Right cardiac atrium (tissue), 5 donors: ENCODE data around the gene DOCK2. TPM values are rescaled to one million over a fixed set of nuclear protein-coding genes. Genes with fewer than 3 reads are reported as not detected.

Experiments
- ATAC-seq, 2 donors: fragments of 200-7000 bp; cut with Tn5 transposase; one replicate each; pipeline versions ENCODE4 v1.8.0 to v1.9.1; 2020; ENCODE audit warnings: moderate library complexity in 2 of 2, mild to moderate bottlenecking in 1 of 2
- DNase-seq, 3 donors: peaks; one replicate each; pipeline ENCODE4 v3.0.0-alpha.2; 2020
- H3K27ac ChIP-seq: one replicate; pipeline ENCODE4 v1.5.1; 2013; ENCODE audit warnings: mild to moderate bottlenecking, low read length, control low read depth, moderate library complexity
- H3K27me3 ChIP-seq: one replicate; pipeline ENCODE4 v1.6.1; 2013; ENCODE audit not compliant: control insufficient read depth, insufficient read depth
- H3K4me1 ChIP-seq: one replicate; pipeline ENCODE4 v1.6.1; 2013; ENCODE audit warnings: low read length; ENCODE audit not compliant: control insufficient read depth, insufficient read depth
- H3K4me3 ChIP-seq: one replicate; pipeline ENCODE4 v1.5.1; 2013; ENCODE audit warnings: low read length, control low read depth
- H3K9me3 ChIP-seq: one replicate; pipeline ENCODE4 v1.6.1; 2013; ENCODE audit warnings: low read length; ENCODE audit not compliant: control insufficient read depth
- WGBS: extraction: QIAGEN DNeasy Blood & Tissue Kit; methylation state at CpG from one replicate; pipeline ENCODE4 v1.1.7; 2013; 5-methylcytosine and 5-hydroxymethylcytosine counted together
- intact Hi-C, 4 donors: fragments of 100-400 bp; cut with DNase I; formaldehyde crosslinking; loops; one replicate each; pipeline versions ENCODE4 v1.11.0 to v1.14.0; 2022 to 2023
- polyA plus RNA-seq: library from polyadenylated mRNA; stranded (reverse); fragments of 200-250 nt; gene quantifications from one replicate; pipeline ENCODE4 v1.2.3, GENCODE V29; 2013
- total RNA-seq, 4 donors: library from RNA; stranded (reverse); fragmentation: NEBNext Ultra II Directional; extraction: Animal tissue kit (Norgen Biotek cat#: 25700); gene quantifications; one replicate each; pipeline ENCODE4 v1.2.1, GENCODE V29; 2021
- donor health status: healthy with polysubstance abuse.
- donor health status: DM: no; HTN: yes; CAD: no.
- donor health status: DM: no; HTN: no; CAD: no.
- donor health status: DM: no; HTN: yes; CAD: no; lungs with severe emphysema.
- donor health status: DM: yes; HTN: yes; CAD: no.

DOCK2 gene
- total and polyA plus RNA-seq, 5 donors: 1.00 to 14.2 (median 9.6) TPM

DNA sequence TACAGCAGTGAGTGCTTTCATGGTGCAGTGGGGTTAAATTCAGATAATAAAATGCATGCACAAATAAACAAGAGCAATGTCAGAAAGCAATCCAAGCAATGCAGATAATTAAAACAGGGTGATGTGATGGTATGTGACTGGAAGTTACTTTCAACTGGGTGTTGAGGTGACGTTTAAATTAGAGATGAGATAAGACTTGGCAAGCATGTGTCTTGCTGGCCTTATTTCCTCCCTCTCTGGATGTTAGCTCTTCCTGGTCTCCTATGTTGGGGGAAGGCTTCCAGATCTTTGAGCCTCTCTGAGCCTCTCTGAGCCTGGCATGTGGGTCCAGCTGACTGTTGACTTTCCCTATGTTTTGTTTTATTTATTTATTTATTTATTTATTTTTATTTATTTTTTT lies 54.4 kb downstream of the DOCK2 start:
- no peak overlapping the region for H3K4me3 ChIP-seq
- H3K27ac ChIP-seq: no peak overlapping the region
- intact Hi-C loops: loop anchor here in 1 of 4 donors (10.0 kb wide), 1 partner anchor 383 kb away; no protein-coding TSS in a partner anchor
- H3K9me3 ChIP-seq: no peaks in the 10 kb centered on the region
- 22% methylated on average over 1 of the region's 1 CpG for WGBS
- H3K27me3 ChIP-seq: no peaks in the 10 kb centered on the region
- H3K4me1 ChIP-seq: no peaks in the 10 kb centered on the region
- DNase-seq (no peak), ATAC-seq (peak in 1 of 2 donors; percentile 58)

DNA sequence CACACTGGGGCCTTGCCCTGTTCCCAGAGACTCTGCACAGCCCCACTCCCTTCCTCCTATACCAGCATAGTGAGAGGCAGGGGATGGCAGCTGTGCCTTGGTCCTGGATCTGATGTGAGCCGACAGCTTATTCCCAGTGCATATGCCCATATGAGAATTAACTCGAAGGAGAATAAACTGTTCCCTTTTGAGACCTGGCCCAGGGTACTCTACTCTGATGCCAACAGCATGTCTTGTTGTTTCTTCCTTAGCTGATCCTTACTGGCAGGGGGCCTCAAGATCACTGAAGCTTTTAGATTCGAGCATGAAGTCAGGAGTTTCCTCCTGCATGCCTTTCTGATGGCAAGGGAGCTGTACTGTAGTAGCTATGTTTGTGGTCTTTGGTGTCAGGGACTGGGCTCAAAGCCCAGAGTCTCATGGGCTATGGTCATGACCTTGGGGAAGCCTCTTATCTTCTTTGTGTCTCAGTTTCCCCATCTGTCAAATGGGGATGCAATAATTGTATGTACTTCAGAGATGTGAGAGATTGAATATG lies 57.1 kb downstream of the DOCK2 start:
- DNase-seq (no peak), ATAC-seq (no peak)
- Histone ChIP-seq H3K4me3 (no peak overlapping the region), H3K27ac (no peak overlapping the region), H3K9me3 (no peaks in the 10 kb centered on the region), H3K27me3 (no peaks in the 10 kb centered on the region), H3K4me1 (no peaks in the 10 kb centered on the region)
- 84% methylated on average over 3 of the region's 3 CpGs for WGBS
- intact Hi-C loops: loop anchor here in 1 of 4 donors (10.0 kb wide), 1 partner anchor 381 kb away; no protein-coding TSS in a partner anchor

DNA sequence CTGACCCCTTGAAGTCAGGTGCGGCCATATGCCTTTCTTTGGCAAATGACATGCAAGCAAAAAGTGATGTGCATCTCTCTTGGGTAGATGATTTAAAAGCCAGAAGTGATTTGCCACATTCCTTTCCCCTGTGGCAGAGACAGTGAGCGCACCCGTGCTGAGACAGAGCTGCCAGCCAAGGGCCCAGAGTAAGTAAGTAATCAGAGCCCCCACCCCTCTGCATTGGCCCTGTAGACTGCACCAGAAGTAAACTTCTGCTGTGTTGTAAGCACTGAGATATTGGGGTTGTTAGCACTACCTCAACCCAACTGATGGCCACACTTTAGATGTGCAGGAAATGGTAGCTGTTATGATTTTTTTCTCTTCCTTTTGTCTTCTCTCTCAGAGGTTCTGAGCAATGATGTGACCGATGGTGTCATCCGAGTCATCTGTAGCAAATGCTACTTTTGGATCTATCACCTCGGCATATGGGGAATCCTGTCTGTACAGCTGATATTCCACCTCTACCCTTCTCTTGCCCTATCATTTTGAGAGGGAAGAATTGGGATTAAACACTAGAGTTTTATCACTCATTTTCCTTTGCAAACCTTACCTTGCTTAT lies 58.0 kb downstream of the DOCK2 start:
- intact Hi-C loops: loop anchor here in 1 of 4 donors (10.0 kb wide), 1 partner anchor 380 kb away; no protein-coding TSS in a partner anchor
- no peak overlapping the region for H3K27ac ChIP-seq
- no peak for DNase-seq
- no peaks in the 10 kb centered on the region for H3K27me3 ChIP-seq
- no peaks in the 10 kb centered on the region for H3K4me1 ChIP-seq
- H3K4me3 ChIP-seq: no peak overlapping the region
- WGBS: 87% methylated on average over 6 of the region's 6 CpGs
- H3K9me3 ChIP-seq: no peaks in the 10 kb centered on the region
- no peak for ATAC-seq

DNA sequence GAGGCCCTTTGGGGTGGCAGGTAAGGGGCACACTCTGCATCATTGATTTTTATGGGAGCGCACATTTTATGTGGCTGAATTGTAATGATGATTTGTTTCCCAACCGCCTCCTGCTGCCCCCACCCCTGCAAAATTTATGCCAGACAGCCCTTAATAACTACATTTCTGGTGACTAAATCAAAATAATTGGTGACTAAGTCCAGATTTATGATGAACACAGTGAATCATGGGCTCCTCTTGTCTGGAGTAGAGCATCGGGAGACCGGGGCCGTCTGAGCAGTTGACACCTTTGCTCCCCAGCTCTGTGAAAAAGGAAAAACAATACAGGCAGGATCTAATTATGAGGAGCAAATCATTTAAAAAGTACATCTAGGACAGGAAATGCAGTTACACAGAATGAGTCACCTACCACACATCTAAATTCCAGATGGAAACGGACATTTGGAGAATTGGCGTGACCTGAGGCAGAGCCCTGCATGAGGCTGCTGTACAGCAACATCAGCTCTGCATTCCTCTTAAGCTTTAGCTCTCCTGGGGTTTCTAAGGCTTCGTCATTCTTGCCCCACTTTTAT lies 58.9 kb downstream of the DOCK2 start:
- Histone ChIP-seq H3K27ac (no peak overlapping the region), H3K9me3 (no peaks in the 10 kb centered on the region), H3K27me3 (no peaks in the 10 kb centered on the region), H3K4me3 (no peak overlapping the region), H3K4me1 (no peaks in the 10 kb centered on the region)
- ATAC-seq: no peak
- intact Hi-C loops: loop anchor here in 1 of 4 donors (10.0 kb wide), 1 partner anchor 379 kb away; no protein-coding TSS in a partner anchor
- no peak for DNase-seq
- 58% methylated on average over 8 of the region's 8 CpGs for WGBS

DNA sequence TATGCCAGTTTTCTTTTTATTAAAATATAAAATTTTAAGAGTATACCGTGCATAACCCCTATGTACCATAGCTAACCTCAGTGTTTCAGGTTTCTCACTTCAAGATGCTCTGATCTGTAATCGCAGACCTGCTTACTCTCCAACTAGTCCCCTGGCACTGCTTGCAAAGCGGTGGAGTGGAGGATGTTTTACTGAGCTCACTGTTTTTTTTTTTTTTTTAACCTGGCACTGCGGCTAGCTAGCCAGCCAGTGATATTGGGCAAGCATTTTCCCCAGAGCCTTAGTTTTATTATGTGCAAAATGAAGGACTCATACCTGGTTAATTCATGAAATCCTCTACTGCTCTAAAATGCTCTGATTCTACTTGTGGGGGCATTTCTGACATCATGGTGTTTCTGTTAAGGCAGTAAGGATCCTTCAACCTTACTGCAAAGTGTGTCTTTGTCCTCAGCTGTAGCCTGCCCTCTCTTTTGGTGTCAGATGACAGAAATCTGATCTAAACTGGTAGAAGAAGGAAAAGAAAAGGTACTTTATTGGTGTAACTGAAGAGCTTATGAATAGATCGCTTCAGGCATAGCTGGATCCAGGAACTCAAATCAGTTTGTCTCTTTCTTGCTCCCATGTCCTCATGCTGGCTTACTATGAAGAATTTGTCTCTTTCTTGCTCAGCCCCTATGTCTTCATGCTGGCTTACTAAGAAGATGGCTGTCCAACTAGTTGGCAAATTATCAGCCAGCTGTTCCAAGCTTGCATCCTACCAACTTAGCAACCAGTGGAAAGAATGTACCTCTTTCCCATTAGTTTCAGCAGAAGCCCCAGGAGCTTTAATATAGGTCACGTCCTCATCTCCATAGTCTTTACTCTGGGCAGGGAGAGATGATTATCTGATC lies 59.8 kb downstream of the DOCK2 start:
- intact Hi-C loops: loop anchor here in 1 of 4 donors (10.0 kb wide), 1 partner anchor 378 kb away; no protein-coding TSS in a partner anchor
- no peaks in the 10 kb centered on the region for H3K27me3 ChIP-seq
- no peak for DNase-seq
- H3K9me3 ChIP-seq: no peaks in the 10 kb centered on the region
- H3K27ac ChIP-seq: no peak overlapping the region
- WGBS: 91% methylated on average over 6 of the region's 6 CpGs
- no peaks in the 10 kb centered on the region for H3K4me1 ChIP-seq
- no peak overlapping the region for H3K4me3 ChIP-seq
- ATAC-seq: no peak

DNA sequence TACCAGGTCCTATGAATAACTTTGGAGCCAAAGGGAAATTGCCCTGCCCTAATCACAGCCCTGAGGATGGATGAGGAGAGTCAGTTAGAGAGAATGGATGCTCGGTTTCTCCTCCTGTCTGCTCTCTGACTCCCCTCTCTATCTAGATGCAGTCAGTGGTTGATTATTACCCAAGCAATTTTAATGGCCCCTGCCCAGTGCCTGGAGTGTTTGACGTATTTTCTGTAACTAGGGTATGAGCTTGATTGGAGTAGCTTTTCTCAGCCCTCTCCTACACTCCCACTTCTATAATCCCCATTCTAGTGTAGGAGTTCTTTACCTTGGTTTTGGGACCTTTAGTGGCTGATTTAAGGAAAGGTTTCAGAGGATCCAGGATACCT lies 60.4 kb downstream of the DOCK2 start:
- Histone ChIP-seq H3K27me3 (no peaks in the 10 kb centered on the region), H3K4me3 (no peak overlapping the region), H3K27ac (no peak overlapping the region), H3K9me3 (no peaks in the 10 kb centered on the region), H3K4me1 (no peaks in the 10 kb centered on the region)
- DNase-seq: no peak
- ATAC-seq: no peak
- WGBS: 89% methylated on average over 2 of the region's 2 CpGs
- intact Hi-C loops: loop anchor here in 1 of 4 donors (10.0 kb wide), 1 partner anchor 377 kb away; no protein-coding TSS in a partner anchor

DNA sequence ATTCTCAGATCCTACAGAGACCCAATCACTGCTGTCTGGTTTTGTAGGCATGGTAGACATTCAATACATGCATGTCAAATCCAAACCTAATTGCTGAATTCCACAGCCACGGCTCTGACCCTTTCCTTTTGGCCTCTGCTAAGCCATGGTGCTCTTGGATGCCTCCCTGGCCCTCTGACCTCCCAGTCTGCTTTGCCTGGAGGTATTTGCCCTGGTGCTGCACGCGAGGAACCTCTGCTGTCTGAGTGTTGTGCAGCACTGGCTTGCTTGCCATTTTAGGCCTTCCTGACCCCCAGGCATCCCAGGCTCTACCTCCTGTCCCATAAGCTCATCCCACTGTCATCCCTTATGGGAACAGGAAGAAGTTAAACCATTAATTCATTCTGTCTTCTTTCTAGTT lies 60.9 kb downstream of the DOCK2 start:
- H3K9me3 ChIP-seq: no peaks in the 10 kb centered on the region
- ATAC-seq (no peak), DNase-seq (no peak)
- H3K4me3 ChIP-seq: no peak overlapping the region
- intact Hi-C loops: loop anchor here in 1 of 4 donors (10.0 kb wide), 1 partner anchor 377 kb away; no protein-coding TSS in a partner anchor
- no peak overlapping the region for H3K27ac ChIP-seq
- WGBS: 76% methylated on average over 3 of the region's 3 CpGs
- H3K4me1 ChIP-seq: no peaks in the 10 kb centered on the region
- no peaks in the 10 kb centered on the region for H3K27me3 ChIP-seq

DNA sequence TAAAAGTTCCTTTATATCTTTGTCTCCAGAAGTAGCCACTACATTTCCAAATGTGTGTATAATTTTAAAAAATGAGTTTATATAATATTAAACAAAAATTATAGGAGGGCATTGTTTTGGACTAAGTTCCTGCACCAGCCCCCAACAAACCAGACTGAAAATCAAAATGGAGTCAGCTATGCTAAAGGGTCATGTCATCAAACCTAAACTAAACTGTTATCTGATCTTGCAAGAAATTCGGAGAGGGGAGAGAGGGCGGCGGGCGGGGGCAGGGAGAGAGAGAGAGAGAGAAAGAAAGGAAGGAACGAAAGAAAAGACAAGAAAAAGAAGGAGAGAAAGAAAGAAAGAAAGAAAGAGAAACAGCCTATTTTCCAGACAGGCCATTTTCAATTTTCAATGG lies 63.5 kb downstream of the DOCK2 start:
- WGBS: 85% methylated on average over 5 of the region's 5 CpGs
- intact Hi-C loops: loop anchor here (5.0 to 10.0 kb wide), 3 partner anchors 282 to 484 kb away; partner anchors contain the start of gene INSYN2B (in 4 of the 4)
- no peak overlapping the region for H3K4me3 ChIP-seq
- H3K9me3 ChIP-seq: no peaks in the 10 kb centered on the region
- no peak for DNase-seq
- H3K27ac ChIP-seq: no peak overlapping the region
- ATAC-seq: no peak
- H3K27me3 ChIP-seq: no peaks in the 10 kb centered on the region
- no peaks in the 10 kb centered on the region for H3K4me1 ChIP-seq

DNA sequence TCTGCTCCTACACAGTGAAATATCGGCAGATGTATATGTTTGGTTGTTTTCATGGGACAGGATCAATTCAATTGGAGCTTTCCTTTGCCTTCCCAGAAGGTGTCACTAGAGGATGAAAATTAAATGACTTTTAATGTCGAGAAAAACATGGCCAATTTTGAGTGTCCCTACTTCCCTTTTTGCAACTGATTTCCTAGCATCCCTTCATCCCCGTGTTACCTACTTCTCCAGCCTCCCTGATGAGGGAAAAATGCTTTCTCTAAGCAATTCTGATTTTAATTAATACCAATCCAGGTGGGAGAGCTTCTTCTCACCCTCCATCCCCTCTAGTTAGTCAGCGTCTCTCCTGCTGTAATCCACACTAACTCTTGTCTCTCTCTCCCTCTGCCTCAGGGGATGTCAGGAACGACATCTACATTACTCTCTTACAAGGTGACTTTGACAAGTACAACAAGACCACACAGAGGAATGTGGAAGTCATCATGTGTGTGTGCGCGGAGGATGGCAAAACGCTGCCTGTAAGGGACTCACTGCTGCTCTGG lies 64.9 kb downstream of the DOCK2 start:
- H3K9me3 ChIP-seq: no peaks in the 10 kb centered on the region
- DNase-seq (no peak), ATAC-seq (no peak)
- no peak overlapping the region for H3K4me3 ChIP-seq
- H3K27ac ChIP-seq: no peak overlapping the region
- WGBS: 51% methylated on average over 8 of the region's 8 CpGs
- H3K4me1 ChIP-seq: no peaks in the 10 kb centered on the region
- no peaks in the 10 kb centered on the region for H3K27me3 ChIP-seq
- intact Hi-C loops: loop anchor here (5.0 to 10.0 kb wide), 3 partner anchors 280 to 483 kb away; partner anchors contain the start of gene INSYN2B (in 4 of the 4)

DNA sequence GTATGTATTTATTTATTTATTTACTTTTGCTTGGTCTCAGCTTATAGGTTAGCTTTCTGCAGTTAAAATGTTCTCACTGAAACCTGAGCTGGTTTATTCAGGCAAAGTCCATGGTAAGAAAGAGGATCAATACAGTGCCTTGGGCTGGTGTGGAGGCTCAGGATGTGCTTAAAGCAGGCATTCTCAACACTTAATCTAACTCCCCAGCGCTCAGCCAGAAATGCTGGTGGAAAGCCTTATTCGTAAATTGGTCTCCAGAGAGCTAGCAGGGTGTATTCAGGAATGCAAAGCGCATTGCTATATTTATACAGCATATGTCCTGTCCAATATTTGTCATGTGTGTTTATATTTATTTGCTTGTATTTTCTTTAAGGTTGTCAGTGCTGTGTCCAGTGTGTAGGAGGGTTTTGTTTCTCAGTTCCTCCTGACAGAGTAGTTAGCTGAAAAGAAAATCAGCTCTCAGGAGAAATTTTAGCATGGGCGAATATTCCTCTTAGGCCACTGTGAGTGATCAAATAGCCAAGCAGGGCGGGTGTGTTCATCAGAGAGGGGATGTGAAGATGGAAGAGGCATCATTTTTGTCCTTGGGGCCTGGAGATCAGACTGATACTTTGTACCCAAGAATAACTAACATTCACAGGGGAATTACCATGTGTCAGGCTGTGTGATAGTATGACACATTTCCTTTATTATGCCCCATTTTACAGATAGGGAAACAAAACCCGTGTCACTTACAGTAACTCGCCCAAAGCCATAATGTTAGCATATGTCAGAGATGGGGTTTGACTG lies 65.8 kb downstream of the DOCK2 start:
- ATAC-seq (no peak), DNase-seq (no peak)
- 72% methylated on average over 7 of the region's 7 CpGs for WGBS
- Histone ChIP-seq H3K4me3 (no peak overlapping the region), H3K27ac (no peak overlapping the region), H3K4me1 (no peaks in the 10 kb centered on the region), H3K9me3 (no peaks in the 10 kb centered on the region), H3K27me3 (no peaks in the 10 kb centered on the region)
- intact Hi-C loops: loop anchor here (5.0 to 10.0 kb wide), 3 partner anchors 279 to 482 kb away; partner anchors contain the start of gene INSYN2B (in 4 of the 4)
